Loucy (cell line): Measurements from ENCODE around the gene PGAM1.

Experiments
- H2AFZ ChIP-seq: fragments of 200-600 bp; sonication (generic); 2 replicates; pipeline ENCODE4 v1.6.0; 2016; ENCODE audit warnings: antibody characterized with exemption, mild to moderate bottlenecking, low read length, moderate library complexity
- H3F3A ChIP-seq: fragments of 200-600 bp; 2 replicates; pipeline ENCODE4 v1.6.0; 2016; ENCODE audit warnings: antibody characterized with exemption, low read depth, mild to moderate bottlenecking
- H3K27me3 ChIP-seq: fragments of 200-600 bp; sonication (generic); 2 replicates; pipeline ENCODE4 v1.6.1; 2014; ENCODE audit warnings: low read length, mild to moderate bottlenecking; ENCODE audit not compliant: insufficient read depth, poor library complexity, severe bottlenecking
- H3K36me3 ChIP-seq: fragments of 200-600 bp; sonication (generic); 2 replicates; pipeline ENCODE4 v1.6.1; 2016; ENCODE audit warnings: low read length; ENCODE audit not compliant: insufficient read depth
- H3K4me1 ChIP-seq: fragments of 200-600 bp; sonication (generic); 2 replicates; pipeline ENCODE4 v1.5.1; 2014; ENCODE audit warnings: low read length, mild to moderate bottlenecking; ENCODE audit not compliant: insufficient read depth, poor library complexity, severe bottlenecking
- H3K4me2 ChIP-seq: fragments of 200-600 bp; sonication (generic); 2 replicates; pipeline ENCODE4 v1.6.0; 2014; ENCODE audit warnings: antibody characterized with exemption, low read length, low read depth, mild to moderate bottlenecking; ENCODE audit not compliant: poor library complexity, severe bottlenecking
- H3K4me3 ChIP-seq: fragments of 200-600 bp; sonication (generic); 2 replicates; pipeline ENCODE4 v1.5.1; 2014; ENCODE audit warnings: low read length, mild to moderate bottlenecking, mixed read lengths; ENCODE audit not compliant: poor library complexity, severe bottlenecking
- H3K79me2 ChIP-seq: fragments of 200-600 bp; sonication (generic); 2 replicates; pipeline ENCODE4 v1.6.1; 2014; ENCODE audit warnings: low read length; ENCODE audit not compliant: insufficient read depth
- H3K9ac ChIP-seq: fragments of 200-600 bp; sonication (generic); 2 replicates; pipeline ENCODE4 v1.6.0; 2014; ENCODE audit warnings: mild to moderate bottlenecking, low read depth, low read length, moderate library complexity; ENCODE audit not compliant: poor library complexity, severe bottlenecking
- H3K9me2 ChIP-seq: fragments of 200-600 bp; sonication (generic); replicated peaks from 2 replicates; pipeline ENCODE4 v1.6.1; 2016; ENCODE audit warnings: low read depth, low read length, mixed read lengths
- H3K9me3 ChIP-seq: fragments of 200-600 bp; sonication (generic); 2 replicates; pipeline ENCODE4 v1.6.1; 2014; ENCODE audit warnings: mild to moderate bottlenecking, antibody characterized with exemption, low read length, low read depth; ENCODE audit not compliant: insufficient read depth
- H4K20me1 ChIP-seq: fragments of 200-600 bp; sonication (generic); 2 replicates; pipeline ENCODE4 v1.6.0; 2014; ENCODE audit warnings: antibody characterized with exemption, low read length, mild to moderate bottlenecking; ENCODE audit not compliant: insufficient read depth, poor library complexity, severe bottlenecking
- CTCF ChIP-seq: fragments of 200-600 bp; sonication (generic); conservative IDR thresholded peaks from 2 replicates; pipeline ENCODE4 v1.5.1; 2014; ENCODE audit warnings: mild to moderate bottlenecking, antibody characterized with exemption, low read length
- EZH2phosphoT487 ChIP-seq: fragments of 200-600 bp; IDR thresholded peaks from 2 replicates; pipeline ENCODE4 v1.6.1; 2018; ENCODE audit warnings: antibody characterized with exemption, mild to moderate bottlenecking, moderate library complexity, borderline replicate concordance

PGAM1 gene

GRCh38 chr10:97459111-97459510 is 33.1 kb downstream of the PGAM1 start:
- TF ChIP-seq EZH2phosphoT487, result no peak
- no peak for TF ChIP-seq CTCF
- H3K36me3 ChIP-seq, result peaks cover 89% of the 10 kb centered on the region; the same call in 1 of the 2 replicates
- H3K9me2 ChIP-seq, result no peaks in the 10 kb centered on the region
- H3F3A ChIP-seq, result no peaks in the 10 kb centered on the region
- no peak overlapping the region for H3K9ac ChIP-seq
- H3K4me2 ChIP-seq, result no peak overlapping the region
- H3K79me2 ChIP-seq, result no peaks in the 10 kb centered on the region
- no peak overlapping the region for H3K4me3 ChIP-seq
- H3K4me1 ChIP-seq, result no peaks in the 10 kb centered on the region
- H3K27me3 ChIP-seq, result no peaks in the 10 kb centered on the region
- H4K20me1 ChIP-seq, result no peaks in the 10 kb centered on the region
- H3K9me3 ChIP-seq, result no peaks in the 10 kb centered on the region
- H2AFZ ChIP-seq, result no peak overlapping the region

- Histone ChIP-seq H3K4me3 (no peak overlapping the region), H3K79me2 (no peaks in the 10 kb centered on the region), H3K9me2 (no peaks in the 10 kb centered on the region), H3K9me3 (no peaks in the 10 kb centered on the region), H3K4me1 (no peaks in the 10 kb centered on the region), H3K4me2 (no peak overlapping the region), H3K27me3 (no peaks in the 10 kb centered on the region), H3F3A (no peaks in the 10 kb centered on the region), H4K20me1 (no peaks in the 10 kb centered on the region), H3K9ac (no peak overlapping the region), H2AFZ (no peak overlapping the region), H3K36me3 (peaks cover 87% of the 10 kb centered on the region; the same call in 1 of the 2 replicates)
- TF ChIP-seq EZH2phosphoT487 (no peak), CTCF (no peak)
These were observed 33.9 kb downstream of the PGAM1 start for GRCh38 chr10:97459933-97460332.

- Histone ChIP-seq H3K9me2 (no peaks in the 10 kb centered on the region), H3K4me2 (no peak overlapping the region), H3F3A (no peaks in the 10 kb centered on the region), H3K4me3 (no peak overlapping the region), H3K4me1 (no peaks in the 10 kb centered on the region), H3K27me3 (no peaks in the 10 kb centered on the region), H4K20me1 (no peaks in the 10 kb centered on the region), H3K79me2 (no peaks in the 10 kb centered on the region), H3K9me3 (no peaks in the 10 kb centered on the region), H3K9ac (no peak overlapping the region), H2AFZ (no peak overlapping the region), H3K36me3 (peaks cover 82% of the 10 kb centered on the region; the same call in 1 of the 2 replicates)
- TF ChIP-seq EZH2phosphoT487 (no peak), CTCF (no peak)
These were observed 36.3 kb downstream of the PGAM1 start for GRCh38 chr10:97462309-97462708.
